Measurements from ENCODE around the gene DOK6.

The DOK6 gene

GRCh38 chr18:69401226-69401971, 711 bp downstream of the DOK6 start:
- TF ChIP-seq, protein P1, sequence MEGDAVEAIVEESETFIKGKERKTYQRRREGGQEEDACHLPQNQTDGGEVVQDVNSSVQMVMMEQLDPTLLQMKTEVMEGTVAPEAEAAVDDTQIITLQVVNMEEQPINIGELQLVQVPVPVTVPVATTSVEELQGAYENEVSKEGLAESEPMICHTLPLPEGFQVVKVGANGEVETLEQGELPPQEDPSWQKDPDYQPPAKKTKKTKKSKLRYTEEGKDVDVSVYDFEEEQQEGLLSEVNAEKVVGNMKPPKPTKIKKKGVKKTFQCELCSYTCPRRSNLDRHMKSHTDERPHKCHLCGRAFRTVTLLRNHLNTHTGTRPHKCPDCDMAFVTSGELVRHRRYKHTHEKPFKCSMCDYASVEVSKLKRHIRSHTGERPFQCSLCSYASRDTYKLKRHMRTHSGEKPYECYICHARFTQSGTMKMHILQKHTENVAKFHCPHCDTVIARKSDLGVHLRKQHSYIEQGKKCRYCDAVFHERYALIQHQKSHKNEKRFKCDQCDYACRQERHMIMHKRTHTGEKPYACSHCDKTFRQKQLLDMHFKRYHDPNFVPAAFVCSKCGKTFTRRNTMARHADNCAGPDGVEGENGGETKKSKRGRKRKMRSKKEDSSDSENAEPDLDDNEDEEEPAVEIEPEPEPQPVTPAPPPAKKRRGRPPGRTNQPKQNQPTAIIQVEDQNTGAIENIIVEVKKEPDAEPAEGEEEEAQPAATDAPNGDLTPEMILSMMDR (IDR thresholded peaks at IDR 0.05) = no peak

- TF ChIP-seq, protein P1 (IDR thresholded peaks at IDR 0.05) = no peak
Observed at GRCh38 chr18:69401972-69402532, 1.4 kb downstream of the DOK6 start.

GRCh38 chr18:69402533-69402989, 1.9 kb downstream of the DOK6 start:
- TF ChIP-seq, protein P1 (IDR thresholded peaks at IDR 0.05) = no peak

DNA sequence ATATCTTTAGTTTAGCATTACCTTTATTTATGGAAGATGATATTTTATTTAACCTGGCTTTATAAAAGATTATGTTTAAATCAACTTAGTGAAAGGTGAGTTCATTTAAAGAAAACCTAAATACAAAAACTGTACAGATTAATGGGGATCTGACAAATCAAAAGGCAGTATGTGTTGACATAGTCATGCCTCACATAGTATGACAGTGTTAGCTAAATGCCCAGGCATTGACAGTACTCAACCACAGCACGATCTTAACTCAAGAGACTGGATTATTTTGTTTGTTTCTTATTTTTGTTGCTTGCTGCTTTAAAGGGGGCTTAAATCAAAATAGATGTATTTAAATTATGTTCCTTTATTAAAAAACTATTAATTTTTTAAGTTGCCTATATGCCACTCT, 7.8 kb downstream of the DOK6 start:
- TF ChIP-seq, protein P1 (IDR thresholded peaks at IDR 0.05) = no peak

DNA sequence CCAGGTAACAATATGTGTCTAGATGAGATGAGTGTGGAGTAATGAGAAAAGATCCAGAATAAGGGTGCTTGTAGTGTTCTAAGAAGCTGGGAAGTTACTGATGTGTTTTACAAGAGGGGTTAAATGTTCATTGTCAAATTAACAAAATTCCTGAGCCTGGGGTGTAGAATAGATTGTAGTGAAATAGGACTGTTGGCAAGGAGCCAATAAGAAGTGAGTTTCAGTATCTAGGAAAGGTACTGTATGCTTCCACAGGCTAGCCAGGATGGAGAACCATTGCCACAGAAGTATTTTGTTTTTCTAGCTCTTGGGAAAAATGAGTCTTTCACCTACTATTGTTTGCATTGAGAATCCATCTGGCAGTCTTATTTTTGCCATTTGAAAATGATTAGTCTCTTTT, 10.5 kb downstream of the DOK6 start:
- TF ChIP-seq, protein P1 (IDR thresholded peaks at IDR 0.05) = no peak

DNA sequence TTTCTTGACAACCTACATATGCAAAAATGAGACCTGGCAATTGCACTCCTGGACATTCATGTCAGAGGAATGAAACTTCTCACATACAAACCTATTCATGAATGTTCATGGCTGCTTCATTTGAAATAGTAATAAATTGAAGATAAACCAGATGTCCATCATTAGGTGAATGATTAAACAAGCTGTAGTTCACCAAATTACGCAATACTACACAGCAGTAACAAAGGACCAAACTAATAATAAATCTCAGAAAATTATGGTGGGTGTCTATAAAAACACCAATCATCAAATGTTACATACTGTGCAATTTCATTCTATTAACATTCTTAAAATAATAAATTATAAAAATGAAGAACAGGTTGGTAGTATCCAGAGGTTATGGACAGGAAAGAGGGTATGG, 13.5 kb downstream of the DOK6 start:
- TF ChIP-seq, protein P1 (IDR thresholded peaks at IDR 0.05) = no peak

GRCh38 chr18:69432847-69433246, 32.2 kb downstream of the DOK6 start:
- TF ChIP-seq, protein P1 (IDR thresholded peaks at IDR 0.05) = no peak

Data from LNCAP (cell line).